ENCODE measurements around the gene PCMTD2.

The PCMTD2 gene

GRCh38 chr20:64261138-64261537 is 5.6 kb downstream of the PCMTD2 start:
- DNase-seq (ENCODE audit: low read depth), result peak; percentile 71
- H3K4me3 ChIP-seq (ENCODE audit: low read depth, low read length), result peak overlapping the region; percentile 1
- no peak for TF ChIP-seq CTCF (conservative IDR thresholded peaks at IDR 0.05; ENCODE audit: low read depth, low read length)

- no peak overlapping the region for H3K4me3 ChIP-seq (ENCODE audit: low read depth, low read length)
- DNase-seq (ENCODE audit: low read depth), result no peak
- no peak for TF ChIP-seq CTCF (conservative IDR thresholded peaks at IDR 0.05; ENCODE audit: low read depth, low read length)
Measured at GRCh38 chr20:64264091-64264490, 8.5 kb downstream of the PCMTD2 start.

GRCh38 chr20:64265201-64265600 is 9.7 kb downstream of the PCMTD2 start:
- peak; percentile 55 for DNase-seq (ENCODE audit: low read depth)
- TF ChIP-seq CTCF (conservative IDR thresholded peaks at IDR 0.05; ENCODE audit: low read depth, low read length), result no peak
- H3K4me3 ChIP-seq (ENCODE audit: low read depth, low read length), result no peak overlapping the region

- no peak overlapping the region for H3K4me3 ChIP-seq (ENCODE audit: low read depth, low read length)
- no peak for DNase-seq (ENCODE audit: low read depth)
- TF ChIP-seq CTCF (conservative IDR thresholded peaks at IDR 0.05; ENCODE audit: low read depth, low read length), result no peak
Measured at GRCh38 chr20:64266988-64267387, 11.4 kb downstream of the PCMTD2 start.

- TF ChIP-seq CTCF (conservative IDR thresholded peaks at IDR 0.05; ENCODE audit: low read depth, low read length), result no peak
- H3K4me3 ChIP-seq (ENCODE audit: low read depth, low read length), result no peak overlapping the region
- peak; percentile 40 for DNase-seq (ENCODE audit: low read depth)
Measured at GRCh38 chr20:64268174-64268573, 12.6 kb downstream of the PCMTD2 start.

- no peak for DNase-seq (ENCODE audit: low read depth)
- TF ChIP-seq CTCF (conservative IDR thresholded peaks at IDR 0.05; ENCODE audit: low read depth, low read length), result no peak
- no peak overlapping the region for H3K4me3 ChIP-seq (ENCODE audit: low read depth, low read length)
Measured at GRCh38 chr20:64269604-64270411, 14.3 kb downstream of the PCMTD2 start.

- H3K4me3 ChIP-seq (ENCODE audit: low read depth, low read length), result no peak overlapping the region
- no peak for DNase-seq (ENCODE audit: low read depth)
- TF ChIP-seq CTCF (conservative IDR thresholded peaks at IDR 0.05; ENCODE audit: low read depth, low read length), result no peak
Measured at GRCh38 chr20:64271636-64272035, 16.1 kb downstream of the PCMTD2 start.
